H1 (cell line): Measurements from ENCODE around the gene CD300A. TPM values are rescaled to one million over a fixed set of nuclear protein-coding genes. Genes with fewer than 3 reads are reported as not detected.
A peak's percentile ranks its signal among the peaks of the same experiment; 100 is the strongest.

Source experiments
- CTCF ChIA-PET: fragments of 300-600 bp; sonication (Branson Sonifier 250); formaldehyde crosslinking; loops from one replicate; lab custom pipeline; 2021; ENCODE audit not compliant: partially characterized antibody; lab: Charles Lee
- POLR2A ChIA-PET: fragments of 300-600 bp; sonication (Branson Sonifier 250); formaldehyde crosslinking; loops from one replicate; lab custom pipeline; 2021; ENCODE audit warnings: inconsistent platforms; ENCODE audit not compliant: partially characterized antibody; lab: Charles Lee
- DNase-seq, 2 experiments: peaks; one replicate each; pipeline versions ENCODE4 v3.0.0 to v3.0.0-alpha.2; 2010 to 2022; ENCODE audit warnings: low spot score in 2 of 2, low read depth in 1 of 2, mixed read lengths in 1 of 2
- FAIRE-seq: peaks from 2 replicates; lab custom pipeline; 2011; peaks lifted over from hg19 to GRCh38; lab: Jason Lieb, UNC
- H2AFZ ChIP-seq: 2 replicates; pipeline ENCODE4 v1.8.1; 2012; ENCODE audit warnings: low read length, inconsistent platforms
- H2AK5ac ChIP-seq: 2 replicates; pipeline ENCODE4 v1.6.1; 2013; ENCODE audit warnings: low read depth, low read length
- H2BK120ac ChIP-seq: replicated peaks from 2 replicates; pipeline ENCODE3; 2013; ENCODE audit warnings: low read depth, low read length, inconsistent platforms
- H2BK12ac ChIP-seq: 2 replicates; pipeline ENCODE4 v1.6.1; 2013; ENCODE audit warnings: low read depth, low read length
- H2BK15ac ChIP-seq: 2 replicates; pipeline ENCODE4 v1.6.1; 2013; ENCODE audit warnings: low read length
- H2BK20ac ChIP-seq: 2 replicates; pipeline ENCODE4 v1.6.1; 2013; ENCODE audit warnings: low read length
- H2BK5ac ChIP-seq: 2 replicates; pipeline ENCODE4 v1.6.1; 2013; ENCODE audit warnings: low read depth, low read length
- H3K14ac ChIP-seq: 2 replicates; pipeline ENCODE4 v1.6.1; 2013; ENCODE audit warnings: inconsistent platforms; ENCODE audit not compliant: insufficient read length
- H3K18ac ChIP-seq: 2 replicates; pipeline ENCODE4 v1.6.1; 2013; ENCODE audit warnings: low read length; ENCODE audit errors: extremely low read depth
- H3K23ac ChIP-seq: 2 replicates; pipeline ENCODE4 v1.6.1; 2013; ENCODE audit warnings: inconsistent platforms; ENCODE audit not compliant: insufficient read length
- H3K23me2 ChIP-seq: 2 replicates; pipeline ENCODE4 v1.6.1; 2013; ENCODE audit warnings: low read depth, low read length
- H3K27ac ChIP-seq: 2 replicates; pipeline ENCODE4 v1.6.1; 2011; ENCODE audit warnings: low read depth, low read length, inconsistent platforms
- H3K27me3 ChIP-seq, 4 experiments: replicated peaks in 1 of 4; 1 replicate in 1 of 4; 2 replicates in 3 of 4; pipeline versions ENCODE4 v1.6.1 to v1.8.1; 2011 to 2013; ENCODE audit warnings: low read length in 3 of 4, mild to moderate bottlenecking in 3 of 4, inconsistent platforms in 2 of 4, mixed read lengths in 2 of 4, moderate library complexity in 1 of 4; ENCODE audit not compliant: control insufficient read depth in 3 of 4, insufficient read depth in 3 of 4; ENCODE audit errors: extremely low read depth in 1 of 4
- H3K36me3 ChIP-seq, 4 experiments: 2 replicates each; pipeline versions ENCODE4 v1.6.1 to v1.8.1; 2011 to 2013; ENCODE audit warnings: mild to moderate bottlenecking in 4 of 4, low read length in 3 of 4, moderate library complexity in 2 of 4, control low read depth in 1 of 4, inconsistent platforms in 1 of 4; ENCODE audit not compliant: insufficient read depth in 4 of 4, control insufficient read depth in 2 of 4
- H3K4ac ChIP-seq: replicated peaks from 2 replicates; pipeline ENCODE3; 2013; ENCODE audit warnings: low read length, low read depth, mixed read lengths, inconsistent platforms; ENCODE audit not compliant: insufficient read length
- H3K4me1 ChIP-seq, 4 experiments: replicated peaks in 1 of 4; 1 replicate in 1 of 4; 2 replicates in 3 of 4; pipeline versions ENCODE4 v1.6.1 to v1.8.1; 2011 to 2013; ENCODE audit warnings: low read length in 3 of 4, inconsistent platforms in 2 of 4, mixed read lengths in 1 of 4; ENCODE audit not compliant: insufficient read depth in 4 of 4, control insufficient read depth in 3 of 4
- H3K4me2 ChIP-seq, 2 experiments: 2 replicates each; pipeline versions ENCODE4 v1.6.1 to v1.8.1; 2011 to 2013; ENCODE audit warnings: low read depth in 2 of 2, low read length in 2 of 2, control low read depth in 1 of 2, inconsistent platforms in 1 of 2, mild to moderate bottlenecking in 1 of 2; ENCODE audit not compliant: insufficient read depth in 1 of 2
- H3K4me3 ChIP-seq, 4 experiments: fragments of 200-600, 300-600 bp in 1 of 4; sonication (generic), shearing (Covaris generic), sonication (Bioruptor Twin) in 1 of 4; 2 replicates each; pipeline versions ENCODE4 v1.5.1 to v1.8.1; 2011 to 2016; ENCODE audit warnings: low read length in 4 of 4, low read depth in 3 of 4, control low read depth in 2 of 4, inconsistent platforms in 2 of 4, mild to moderate bottlenecking in 2 of 4, mixed read lengths in 1 of 4, moderate library complexity in 1 of 4; ENCODE audit not compliant: insufficient read depth in 2 of 4; ENCODE audit errors: extremely low read depth in 1 of 4
- H3K56ac ChIP-seq: replicated peaks from 2 replicates; pipeline ENCODE3; 2013; ENCODE audit warnings: low read depth, mild to moderate bottlenecking, mixed read lengths, low read length, inconsistent platforms; ENCODE audit not compliant: insufficient read length
- H3K79me1 ChIP-seq: 2 replicates; pipeline ENCODE4 v1.6.1; 2013; ENCODE audit warnings: low read depth, low read length, control low read depth
- H3K79me2 ChIP-seq, 2 experiments: 2 replicates each; pipeline versions ENCODE4 v1.6.1 to v1.8.1; 2012 to 2013; ENCODE audit warnings: low read length in 2 of 2, mild to moderate bottlenecking in 2 of 2, inconsistent platforms in 1 of 2; ENCODE audit not compliant: insufficient read depth in 2 of 2, control insufficient read depth in 1 of 2
- H3K9ac ChIP-seq, 4 experiments: replicated peaks in 1 of 4; 1 replicate in 1 of 4; 2 replicates in 3 of 4; pipeline versions ENCODE4 v1.6.1 to v1.8.1; 2011 to 2013; ENCODE audit warnings: low read depth in 3 of 4, low read length in 3 of 4, control low read depth in 2 of 4, mild to moderate bottlenecking in 2 of 4, moderate library complexity in 2 of 4, inconsistent platforms in 1 of 4; ENCODE audit errors: extremely low read depth in 1 of 4
- H3K9me3 ChIP-seq, 2 experiments: 2 replicates each; pipeline versions ENCODE4 v1.6.1 to v1.8.1; 2012 to 2013; ENCODE audit warnings: mild to moderate bottlenecking in 2 of 2, moderate library complexity in 2 of 2, control low read depth in 1 of 2, inconsistent platforms in 1 of 2, low read depth in 1 of 2, low read length in 1 of 2, mixed read lengths in 1 of 2; ENCODE audit not compliant: insufficient read depth in 2 of 2
- H4K20me1 ChIP-seq, 2 experiments: replicated peaks in 1 of 2; 2 replicates each; pipeline versions ENCODE3 to v1.8.1; 2011 to 2013; ENCODE audit warnings: inconsistent platforms in 2 of 2, low read length in 2 of 2, mild to moderate bottlenecking in 1 of 2; ENCODE audit not compliant: insufficient read depth in 2 of 2, control insufficient read depth in 1 of 2
- H4K5ac ChIP-seq: 2 replicates; pipeline ENCODE4 v1.6.1; 2013; ENCODE audit warnings: low read length, low read depth, mixed read lengths, inconsistent platforms; ENCODE audit not compliant: insufficient read length
- H4K8ac ChIP-seq: 2 replicates; pipeline ENCODE4 v1.8.0; 2013; ENCODE audit warnings: mild to moderate bottlenecking, moderate library complexity, low read length, inconsistent platforms; ENCODE audit not compliant: insufficient read depth; ENCODE audit errors: extremely low read depth
- H4K91ac ChIP-seq: replicated peaks from 2 replicates; pipeline ENCODE3; 2013; ENCODE audit warnings: low read length, mixed read lengths, inconsistent platforms; ENCODE audit not compliant: insufficient read length
- CEBPB ChIP-seq: IDR thresholded peaks from 2 replicates; pipeline ENCODE4 v1.6.1; 2012; ENCODE audit warnings: low read depth, low read length
- HDAC6 ChIP-seq: IDR thresholded peaks from one replicate; pipeline ENCODE4 v1.7.1; 2012; ENCODE audit warnings: low read depth, mild to moderate bottlenecking, inconsistent platforms, low read length, moderate library complexity
- KDM1A ChIP-seq: fragments of 200-600, 300-600 bp; sonication (generic); IDR thresholded peaks from 2 replicates; pipeline ENCODE4 v1.7.1; 2016; ENCODE audit warnings: mild to moderate bottlenecking, low read length, borderline replicate concordance
- KDM5A ChIP-seq: fragments of 200-600 bp; IDR thresholded peaks from 2 replicates; pipeline ENCODE4 v1.7.1; 2012; ENCODE audit warnings: mild to moderate bottlenecking, low read length, inconsistent platforms, mixed read lengths
- POLR2A ChIP-seq, 2 experiments: IDR thresholded peaks; 1 replicate in 1 of 2; 2 replicates in 1 of 2; pipeline ENCODE4 v1.6.1; 2011; ENCODE audit warnings: low read depth in 2 of 2, low read length in 2 of 2, mild to moderate bottlenecking in 2 of 2; ENCODE audit errors: control extremely low read depth in 1 of 2
- SIRT6 ChIP-seq: IDR thresholded peaks from one replicate; pipeline ENCODE4 v1.7.1; 2012; ENCODE audit warnings: low read length, inconsistent platforms
- WGBS, 2 experiments: shearing (Covaris generic) in 1 of 2; methylation state at CpG; one replicate each; pipeline versions ENCODE4 v1.1.6 to v1.1.7; 2013 to 2015; ENCODE audit warnings: low lambda C conversion rate in 2 of 2, mixed read lengths in 2 of 2, inconsistent platforms in 1 of 2, low coverage in 1 of 2, missing lambda C conversion rate in 1 of 2; ENCODE audit not compliant: insufficient replicate concordance in 2 of 2, insufficient coverage in 1 of 2, insufficient read length in 1 of 2; ENCODE audit errors: extremely low coverage in 1 of 2, missing lambda C conversion rate in 1 of 2; 5-methylcytosine and 5-hydroxymethylcytosine counted together
- polyA plus RNA-seq, 7 experiments: library from polyadenylated mRNA; depleted of rRNA in 3 of 7; stranded (reverse) in 5 of 7; unstranded in 2 of 7; fragments of >200 nt in 5 of 7; fragments of 200-250 nt in 2 of 7; gene quantifications; 1 replicate in 5 of 7; 2 replicates in 1 of 7; 4 replicates in 1 of 7; pipeline versions ENCODE4 v1.2.1 to v1.2.3, GENCODE V29; 2011 to 2013; ENCODE audit warnings: missing spikeins in 2 of 7, mixed read lengths in 2 of 7
- total RNA-seq: library from RNA; stranded (reverse); fragmentation: NEBNext Ultra II Directional; extraction: Animal tissue kit (Norgen Biotek cat#: 25700); gene quantifications from 2 replicates; pipeline ENCODE4 v1.2.1, GENCODE V29; 2021
- TF ChIP-seq, protein P1 (sequence below): IDR thresholded peaks from 2 replicates; pipeline ENCODE4 v1.6.1; 2012; ENCODE audit warnings: inconsistent platforms
- TF ChIP-seq, protein P2 (sequence below): IDR thresholded peaks from 2 replicates; pipeline ENCODE4 v1.6.1; 2011; ENCODE audit warnings: low read depth, mild to moderate bottlenecking, low read length; ENCODE audit not compliant: insufficient read depth
- TF ChIP-seq, protein P3 (sequence below): IDR thresholded peaks from 2 replicates; pipeline ENCODE4 v1.6.1; 2012; ENCODE audit warnings: low read length, inconsistent platforms

The CD300A gene
- total and polyA plus RNA-seq, 2 of the 8 experiments (the other 6 are each of a cell fraction or from before 2014, with no cell fraction given) = 0.52 to 1.3 TPM

DNA sequence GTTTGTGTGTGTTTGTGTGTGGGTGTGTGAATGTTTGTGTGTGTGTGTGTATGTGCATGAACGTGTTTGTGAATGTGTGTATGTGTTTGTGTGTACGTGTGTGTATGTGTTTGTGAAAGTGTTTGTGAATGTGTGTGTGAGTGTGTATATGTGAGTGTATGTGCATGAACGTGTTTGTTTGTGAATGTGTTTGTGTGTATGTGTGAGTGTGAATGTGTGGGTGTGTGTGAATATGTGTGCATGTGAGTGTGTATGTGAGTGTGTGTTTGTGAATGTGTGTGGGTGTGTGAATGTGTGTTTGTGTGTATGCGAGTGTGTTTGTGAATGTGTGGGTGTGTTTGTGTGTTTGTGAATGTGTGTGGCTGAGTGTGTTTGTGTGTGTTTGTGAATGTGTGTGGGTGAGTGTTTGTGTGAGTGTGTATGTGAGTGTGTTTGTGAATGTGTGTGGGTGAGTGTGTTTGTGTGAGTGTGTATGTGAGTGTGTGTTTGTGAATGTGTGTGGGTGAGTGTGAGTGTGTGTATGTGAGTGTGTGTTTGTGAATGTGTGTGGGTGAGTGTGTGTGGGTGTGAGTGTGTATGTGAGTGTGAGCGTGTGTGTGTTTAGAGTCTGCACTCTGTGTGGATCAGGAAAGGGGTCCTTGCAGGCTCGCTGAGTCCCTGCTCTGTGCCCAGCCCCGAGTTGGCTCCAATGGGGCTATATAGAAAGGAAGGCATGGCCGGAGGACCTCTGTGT is 890 bp upstream of the CD300A start:
- H3K23ac ChIP-seq = no peak overlapping the region
- peak overlapping the region; percentile 79; the same call in 1 of the 2 replicates for H2AK5ac ChIP-seq
- H4K91ac ChIP-seq = peak overlapping the region; percentile 8
- DNase-seq = no peak
- 0 out of 2 replicates have a peak overlapping the region, but pooled peaks have one; percentile 0 for H2BK20ac ChIP-seq
- peak overlapping the region; percentile 96 for H3K56ac ChIP-seq
- H3K79me1 ChIP-seq = no peaks in the 10 kb centered on the region
- H3K27ac ChIP-seq = no peak overlapping the region
- peaks cover 0 to 8% of the 10 kb centered on the region in 2 experiments for H4K20me1 ChIP-seq
- no peak overlapping the region for H3K4ac ChIP-seq
- 0 out of 2 replicates have a peak overlapping the region, but pooled peaks have one; percentile 20 for H2BK15ac ChIP-seq
- H3K18ac ChIP-seq = no peak overlapping the region
- H2BK12ac ChIP-seq = peak overlapping the region; percentile 12; the same call in 1 of the 2 replicates
- no peak for FAIRE-seq
- no peaks in the 10 kb centered on the region for H3K36me3 ChIP-seq
- peaks cover 0 to 9% (median 2%) of the 10 kb centered on the region in 4 experiments; a peak in 2 of 7 replicates for H3K4me1 ChIP-seq
- peak overlapping the region in 1 of 2 experiments; percentile 79; a peak in 2 of 4 replicates for H3K4me2 ChIP-seq
- no peak overlapping the region for H3K14ac ChIP-seq
- peaks cover 3 to 25% (median 22%) of the 10 kb centered on the region in 4 experiments for H3K27me3 ChIP-seq
- H2BK5ac ChIP-seq = peak overlapping the region; percentile 31; the same call in 1 of the 2 replicates
- POLR2A ChIA-PET = no interaction called here
- no peak overlapping the region for H3K4me3 ChIP-seq
- H4K8ac ChIP-seq = no peak overlapping the region; the same call in 1 of the 2 replicates
- no peaks in the 10 kb centered on the region for H3K79me2 ChIP-seq
- peaks cover 26% of the 10 kb centered on the region for H3K23me2 ChIP-seq
- H4K5ac ChIP-seq = no peak overlapping the region
- WGBS, 2 experiments = 87 to 93% methylated on average over 2 to 8 of the region's 8 CpGs
- peak overlapping the region; percentile 47 for H2BK120ac ChIP-seq
- no peak overlapping the region for H2AFZ ChIP-seq
- no peak overlapping the region for H3K9ac ChIP-seq
- CTCF ChIA-PET = interaction anchor here (0.6 to 4.0 kb wide), 11 partner anchors 8 to 107 kb away, joined by 3 to 14 read pairs (median 4); no protein-coding TSS in a partner anchor
- no peaks in the 10 kb centered on the region for H3K9me3 ChIP-seq
- TF ChIP-seq POLR2A (IDR thresholded peaks at IDR 0.05; ENCODE audit: control extremely low read depth in 1 of 2, low read depth in 2 of 2, low read length in 2 of 2) = no peak
- TF ChIP-seq KDM1A = no peak
- no peak for TF ChIP-seq KDM5A
- TF ChIP-seq, protein P1, sequence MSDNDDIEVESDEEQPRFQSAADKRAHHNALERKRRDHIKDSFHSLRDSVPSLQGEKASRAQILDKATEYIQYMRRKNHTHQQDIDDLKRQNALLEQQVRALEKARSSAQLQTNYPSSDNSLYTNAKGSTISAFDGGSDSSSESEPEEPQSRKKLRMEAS = no peak
- TF ChIP-seq CEBPB = no peak
- TF ChIP-seq, protein P2, sequence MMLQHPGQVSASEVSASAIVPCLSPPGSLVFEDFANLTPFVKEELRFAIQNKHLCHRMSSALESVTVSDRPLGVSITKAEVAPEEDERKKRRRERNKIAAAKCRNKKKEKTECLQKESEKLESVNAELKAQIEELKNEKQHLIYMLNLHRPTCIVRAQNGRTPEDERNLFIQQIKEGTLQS = no peak
- TF ChIP-seq SIRT6 = no peak
- TF ChIP-seq, protein P3, sequence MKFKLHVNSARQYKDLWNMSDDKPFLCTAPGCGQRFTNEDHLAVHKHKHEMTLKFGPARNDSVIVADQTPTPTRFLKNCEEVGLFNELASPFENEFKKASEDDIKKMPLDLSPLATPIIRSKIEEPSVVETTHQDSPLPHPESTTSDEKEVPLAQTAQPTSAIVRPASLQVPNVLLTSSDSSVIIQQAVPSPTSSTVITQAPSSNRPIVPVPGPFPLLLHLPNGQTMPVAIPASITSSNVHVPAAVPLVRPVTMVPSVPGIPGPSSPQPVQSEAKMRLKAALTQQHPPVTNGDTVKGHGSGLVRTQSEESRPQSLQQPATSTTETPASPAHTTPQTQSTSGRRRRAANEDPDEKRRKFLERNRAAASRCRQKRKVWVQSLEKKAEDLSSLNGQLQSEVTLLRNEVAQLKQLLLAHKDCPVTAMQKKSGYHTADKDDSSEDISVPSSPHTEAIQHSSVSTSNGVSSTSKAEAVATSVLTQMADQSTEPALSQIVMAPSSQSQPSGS = no peak
- no peak for TF ChIP-seq HDAC6
